T-helper 2 cell treated with Interferon-gamma antibody and Interleukin-4, amounts not matched to agents 100 ng/mL and 5 ng/mL, for 36 hours (primary cell): ENCODE results near the gene TEAD1. TPM values are rescaled to one million over a fixed set of nuclear protein-coding genes. Genes with fewer than 3 reads are reported as not detected.
"Not testable (repeated sequence)": the region's sequence is repeated elsewhere in the genome, so short reads cannot be mapped to it uniquely, and the experiment has no call there.

ENCODE experiments used
- intact Hi-C: fragments of 100-400 bp; cut with micrococcal nuclease; formaldehyde crosslinking; loops from one replicate; pipeline ENCODE4 v1.15.1; 2023
- total RNA-seq: library from RNA; stranded (reverse); gene quantifications from 2 replicates; pipeline ENCODE4 v1.2.3, GENCODE V29; 2022

Gene TEAD1
- total RNA-seq, 1 donor from 2014 or later = 0.18 TPM

DNA sequence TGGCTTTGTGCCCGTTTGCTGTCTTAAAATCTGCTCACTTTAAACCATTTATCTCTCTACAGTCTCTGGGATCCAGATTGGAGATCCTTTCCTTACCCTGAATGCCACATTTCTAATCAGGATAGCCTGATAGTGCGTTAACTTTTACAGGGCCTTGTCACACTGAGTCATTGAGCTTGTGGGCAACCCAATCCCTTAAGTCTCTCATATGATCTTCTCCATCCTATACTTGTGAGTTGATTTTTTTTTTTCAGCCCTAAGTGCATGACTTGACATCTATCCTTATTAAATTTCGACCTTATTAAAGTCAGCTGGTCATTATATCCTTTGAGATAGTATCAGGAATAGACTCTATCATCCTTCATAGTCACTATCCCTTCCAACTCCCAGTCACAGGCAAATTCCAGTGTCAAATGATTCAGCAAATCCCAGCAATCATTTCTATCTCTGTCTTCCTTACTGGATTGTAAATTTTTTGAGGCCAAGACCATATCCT is 57.7 kb downstream of the TEAD1 start:
- intact Hi-C loops = no loop called here

DNA sequence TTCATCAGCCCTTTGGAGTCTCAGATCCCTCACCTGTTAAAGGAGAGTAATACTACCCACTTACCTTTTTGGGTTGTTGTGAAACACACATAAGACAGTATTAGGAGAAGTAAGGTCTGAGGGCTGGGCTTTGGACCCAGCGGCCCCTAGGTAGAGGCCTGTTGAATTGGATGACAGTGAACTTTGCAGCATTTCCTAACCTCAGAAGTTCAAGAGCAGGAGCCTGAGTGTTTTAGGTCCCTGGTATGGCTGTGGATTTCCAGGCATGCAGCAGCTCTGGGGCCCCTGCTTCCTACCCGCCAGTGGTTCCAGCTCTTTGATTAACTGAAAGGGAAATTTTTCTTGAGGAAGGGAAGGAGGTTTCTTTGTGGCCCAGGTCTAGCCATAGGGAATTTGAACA is 58.9 kb downstream of the TEAD1 start:
- intact Hi-C loops = no loop called here

- intact Hi-C loops = no loop called here
These were observed 60.4 kb downstream of the TEAD1 start for GRCh38 chr11:12734625-12735024.

GRCh38 chr11:12735262-12735661 is 61.0 kb downstream of the TEAD1 start:
- intact Hi-C loops = no loop called here

GRCh38 chr11:12737024-12737423 is 62.8 kb downstream of the TEAD1 start:
- intact Hi-C loops = no loop called here

DNA sequence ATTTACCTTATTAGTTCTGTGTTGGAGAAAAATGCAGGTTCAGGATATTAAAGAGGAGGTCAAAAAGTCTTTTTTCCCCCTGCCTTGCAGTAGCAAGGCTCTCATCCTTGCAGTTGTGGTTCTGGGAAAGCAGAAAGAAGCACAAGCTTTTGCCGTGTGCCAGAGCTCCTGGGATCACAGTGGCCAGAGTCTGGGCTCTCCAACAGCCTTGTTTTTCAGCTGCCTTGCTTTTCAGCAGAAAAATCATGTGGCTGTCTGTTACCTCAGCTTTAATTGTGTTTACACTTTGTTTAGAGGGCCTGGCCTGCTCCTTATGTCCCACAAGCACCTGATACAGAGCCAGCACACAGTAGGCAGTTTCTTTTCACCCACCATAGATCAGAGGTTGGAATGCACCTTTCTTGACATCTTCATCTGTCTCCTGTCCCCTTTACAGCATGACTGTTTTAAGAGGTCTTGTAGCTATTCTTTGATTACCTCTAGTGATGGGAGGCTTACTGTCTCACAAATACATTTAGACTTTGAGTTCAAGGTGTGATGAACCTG is 67.5 kb downstream of the TEAD1 start:
- intact Hi-C loops = no loop called here

DNA sequence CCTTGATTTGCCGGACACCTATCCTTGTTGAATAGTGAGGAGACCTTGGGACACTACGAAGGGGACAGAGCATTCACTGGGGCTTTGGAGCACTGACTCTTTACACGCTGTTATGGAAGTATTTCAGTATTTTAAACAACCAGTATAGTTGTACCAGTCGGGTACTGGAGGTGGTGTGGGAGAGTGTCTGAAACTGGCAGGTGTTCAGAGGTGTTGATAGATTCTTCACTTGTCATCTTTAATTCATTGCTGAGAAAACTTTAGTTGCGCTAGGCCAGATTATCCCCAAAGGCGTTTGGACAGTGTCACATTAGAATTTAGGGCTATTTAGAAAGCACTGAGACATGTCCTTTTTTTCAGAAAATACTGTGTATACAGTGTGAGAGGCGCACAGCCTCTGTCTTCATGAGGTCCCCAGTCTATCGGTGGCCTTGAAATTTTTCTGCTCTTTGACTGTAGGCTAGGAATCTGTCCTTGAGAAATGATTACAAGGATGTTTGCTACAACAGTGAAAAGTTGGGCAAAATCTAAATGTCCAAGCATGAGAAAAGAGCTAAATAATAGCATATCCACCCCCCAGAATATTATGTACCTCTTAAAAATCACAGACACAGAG is 69.7 kb downstream of the TEAD1 start:
- intact Hi-C loops = no loop called here

DNA sequence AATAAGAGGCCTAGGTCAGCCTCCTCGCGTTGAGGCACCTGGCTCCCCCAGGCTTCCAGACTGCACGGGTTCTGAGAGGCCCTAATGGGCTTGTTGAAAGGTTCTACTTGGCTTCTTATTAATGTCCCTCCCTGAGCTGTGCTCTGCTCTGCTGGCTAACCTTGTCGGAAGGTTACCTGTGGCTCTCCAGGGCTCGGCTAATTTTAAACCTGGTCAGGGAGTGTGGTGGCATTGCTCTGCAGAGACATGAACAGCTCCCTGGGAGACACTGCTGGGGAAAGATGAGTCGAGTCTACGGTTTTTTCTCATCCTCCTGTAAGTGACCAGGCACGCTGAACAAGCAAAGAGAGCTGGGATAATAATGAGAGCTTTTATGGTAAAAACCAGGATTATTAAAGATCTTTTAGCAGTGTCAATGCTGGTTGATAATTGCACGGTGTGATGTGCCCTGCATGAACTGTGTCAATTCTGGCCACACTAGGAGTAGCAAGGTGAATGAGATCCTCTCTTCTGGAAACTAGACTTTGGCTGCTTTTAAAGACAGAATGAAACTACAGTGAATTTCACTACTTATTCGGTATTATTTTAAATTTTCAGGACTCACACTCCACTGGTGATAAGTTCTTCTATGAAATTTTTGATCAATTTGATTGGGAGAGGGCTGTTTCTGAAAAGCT is 70.7 kb downstream of the TEAD1 start:
- intact Hi-C loops = no loop called here

GRCh38 chr11:12745787-12746186 is 71.6 kb downstream of the TEAD1 start:
- intact Hi-C loops = no loop called here

DNA sequence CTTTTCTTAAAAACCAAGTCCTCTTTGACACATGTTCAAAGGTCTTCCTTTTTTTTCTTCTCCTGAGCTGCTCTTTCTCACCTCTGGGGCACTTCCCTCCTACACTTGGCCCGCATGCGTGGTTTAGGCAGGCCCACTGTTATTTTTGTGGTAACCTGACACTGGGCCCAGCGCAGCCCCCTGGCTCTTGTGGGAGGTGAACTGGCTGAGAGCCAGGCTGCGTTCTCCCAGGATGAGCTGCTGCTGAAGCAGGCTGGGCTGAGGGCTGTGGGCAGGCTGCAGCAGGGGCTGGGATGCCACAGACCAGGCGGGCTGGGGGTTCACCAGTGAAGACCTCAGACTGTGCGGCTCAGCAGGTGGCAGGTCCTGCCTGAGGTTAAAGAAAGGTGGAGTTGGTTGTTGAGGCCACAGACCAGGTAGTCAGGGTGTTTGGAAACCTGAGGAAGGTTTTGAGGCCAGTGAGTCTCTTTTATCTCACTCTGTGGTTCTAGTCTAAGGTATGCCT is 72.4 kb downstream of the TEAD1 start:
- intact Hi-C loops = no loop called here

DNA sequence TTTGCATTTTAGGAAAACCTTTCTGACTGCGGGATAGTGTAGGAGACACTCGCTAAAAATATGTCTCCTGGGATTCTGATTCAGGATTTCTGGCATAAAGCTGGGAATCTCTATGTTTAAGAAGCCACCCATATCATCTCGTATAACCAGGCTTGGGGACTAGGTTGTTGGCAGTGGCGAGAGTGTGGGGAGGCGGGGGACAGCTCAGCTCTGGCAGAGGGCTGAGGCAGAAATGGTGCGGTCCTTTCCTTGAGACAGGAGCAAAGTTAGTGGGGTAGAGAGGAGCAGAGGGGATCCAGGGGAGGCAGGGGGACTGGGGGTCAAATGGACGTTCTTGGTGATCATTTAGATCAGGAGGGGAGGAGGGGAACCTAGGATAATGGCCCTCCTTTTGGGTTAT is 74.3 kb downstream of the TEAD1 start:
- intact Hi-C loops = no loop called here

- intact Hi-C loops = no loop called here
These were observed 75.2 kb downstream of the TEAD1 start for GRCh38 chr11:12749442-12749841.

DNA sequence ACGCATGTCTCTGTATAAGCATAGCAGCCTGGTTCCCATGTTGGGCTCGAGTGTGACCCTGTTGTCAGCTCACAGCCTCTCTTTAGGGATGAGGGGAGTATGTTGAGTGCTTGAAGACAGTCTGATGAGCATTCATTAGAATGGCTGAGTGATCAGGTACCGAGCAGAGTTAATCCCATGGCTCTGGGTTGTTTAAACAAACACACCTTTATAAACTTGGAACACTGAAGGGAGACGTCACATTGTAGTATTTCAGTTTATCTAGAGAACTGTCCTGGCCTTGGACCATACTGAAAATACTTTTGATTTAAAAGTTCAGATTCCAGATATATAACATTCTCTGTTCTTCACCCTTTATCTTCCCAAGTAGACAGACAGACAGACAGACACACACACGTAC is 76.0 kb downstream of the TEAD1 start:
- intact Hi-C loops = no loop called here

GRCh38 chr11:12752868-12753524 is 78.8 kb downstream of the TEAD1 start:
- intact Hi-C loops = no loop called here

GRCh38 chr11:12754021-12754420 is 79.8 kb downstream of the TEAD1 start:
- intact Hi-C loops = no loop called here

DNA sequence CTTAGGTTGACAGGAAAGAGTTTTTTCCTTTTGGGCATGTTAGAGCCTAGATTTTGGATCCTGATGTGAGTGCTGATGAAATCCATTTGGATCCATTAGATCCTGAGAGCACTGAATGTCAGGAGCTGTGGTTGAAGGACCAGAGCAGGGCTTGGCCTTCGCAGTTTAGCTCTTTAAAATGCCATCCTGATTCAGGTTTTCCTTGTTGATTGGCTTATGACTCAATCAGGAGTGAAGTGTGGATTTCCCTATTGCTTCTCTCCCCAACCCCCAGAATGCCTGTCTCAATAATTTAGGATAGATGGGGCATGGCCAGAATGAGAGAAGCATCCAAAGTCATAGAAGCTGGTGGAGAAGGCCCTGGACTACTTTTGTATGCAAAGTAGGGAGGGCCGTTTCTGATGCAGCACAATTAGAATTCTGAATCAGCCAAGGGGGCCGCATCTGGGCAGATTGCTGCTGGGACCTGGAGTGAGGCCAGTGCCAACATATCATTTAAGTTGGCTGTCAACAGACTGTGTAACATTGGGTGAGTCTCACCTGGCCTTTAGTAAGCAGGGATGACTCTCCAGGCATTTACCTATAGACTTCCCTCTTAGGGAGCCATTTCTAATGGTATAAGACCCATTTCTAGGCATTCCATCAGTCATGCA is 80.5 kb downstream of the TEAD1 start:
- intact Hi-C loops = no loop called here

GRCh38 chr11:12755510-12756453 is 81.6 kb downstream of the TEAD1 start:
- intact Hi-C loops = no loop called here

DNA sequence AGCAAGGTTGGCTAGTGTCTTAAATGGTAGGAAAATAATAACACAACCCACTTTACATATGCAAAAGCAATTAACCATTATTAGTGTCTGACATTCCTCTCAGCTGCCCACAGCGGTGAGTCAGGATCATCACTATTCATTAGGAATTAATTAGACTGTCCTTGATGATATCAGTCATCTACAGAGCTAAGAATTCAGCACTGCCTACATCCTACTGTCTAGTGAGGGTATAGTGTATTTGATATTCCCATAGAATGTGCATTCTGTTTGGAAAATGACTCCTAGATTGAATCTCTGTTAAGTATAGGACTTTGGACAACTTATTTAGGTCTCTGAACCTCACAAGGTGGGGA is 82.2 kb downstream of the TEAD1 start:
- intact Hi-C loops = no loop called here

DNA sequence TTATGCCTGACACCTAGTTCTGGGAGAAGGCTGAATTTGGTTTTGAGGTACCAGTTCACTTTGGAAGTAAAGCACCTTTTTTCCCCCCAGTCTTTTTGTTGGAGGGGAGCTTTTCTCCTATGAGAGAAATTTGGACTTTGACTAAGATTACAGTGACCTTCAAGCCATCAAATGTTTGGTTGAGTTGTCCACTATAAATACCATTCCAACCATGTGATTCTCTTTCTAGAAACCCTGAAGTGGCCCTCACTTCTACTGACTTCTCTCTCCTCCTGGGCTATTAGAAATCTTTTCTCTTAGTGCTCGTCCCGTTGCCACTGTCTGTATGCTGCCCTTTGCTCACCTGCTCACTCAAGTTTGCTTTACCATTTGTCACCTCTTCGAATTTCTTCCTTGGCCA is 82.6 kb downstream of the TEAD1 start:
- intact Hi-C loops = no loop called here

DNA sequence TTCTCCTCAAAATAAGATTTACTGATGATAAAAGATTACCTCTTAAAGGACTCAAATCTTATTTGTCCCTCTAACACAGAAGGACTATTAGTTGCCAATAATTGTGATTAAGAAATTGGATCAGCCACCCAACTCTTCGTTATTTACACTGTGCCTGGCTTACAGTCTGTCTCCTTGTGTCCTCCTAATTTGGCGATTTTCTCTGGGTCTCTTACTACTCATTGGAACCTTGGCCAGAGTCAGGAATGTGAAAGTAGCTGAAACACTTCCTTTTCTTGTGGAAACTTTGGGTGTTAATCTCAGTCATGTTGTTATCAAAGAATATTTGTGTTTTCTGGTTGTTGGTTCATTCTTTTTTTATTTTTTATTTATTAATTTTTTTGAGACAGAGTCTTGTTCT is 83.2 kb downstream of the TEAD1 start:
- intact Hi-C loops = no loop called here

- intact Hi-C loops = not testable (repeated sequence)
These were observed 83.9 kb downstream of the TEAD1 start for GRCh38 chr11:12758117-12758516.
